ENCODE data around the gene CTLA4.
"Not testable (repeated sequence)": the region's sequence is repeated elsewhere in the genome, so short reads cannot be mapped to it uniquely, and the experiment has no call there.

Gene CTLA4

DNA sequence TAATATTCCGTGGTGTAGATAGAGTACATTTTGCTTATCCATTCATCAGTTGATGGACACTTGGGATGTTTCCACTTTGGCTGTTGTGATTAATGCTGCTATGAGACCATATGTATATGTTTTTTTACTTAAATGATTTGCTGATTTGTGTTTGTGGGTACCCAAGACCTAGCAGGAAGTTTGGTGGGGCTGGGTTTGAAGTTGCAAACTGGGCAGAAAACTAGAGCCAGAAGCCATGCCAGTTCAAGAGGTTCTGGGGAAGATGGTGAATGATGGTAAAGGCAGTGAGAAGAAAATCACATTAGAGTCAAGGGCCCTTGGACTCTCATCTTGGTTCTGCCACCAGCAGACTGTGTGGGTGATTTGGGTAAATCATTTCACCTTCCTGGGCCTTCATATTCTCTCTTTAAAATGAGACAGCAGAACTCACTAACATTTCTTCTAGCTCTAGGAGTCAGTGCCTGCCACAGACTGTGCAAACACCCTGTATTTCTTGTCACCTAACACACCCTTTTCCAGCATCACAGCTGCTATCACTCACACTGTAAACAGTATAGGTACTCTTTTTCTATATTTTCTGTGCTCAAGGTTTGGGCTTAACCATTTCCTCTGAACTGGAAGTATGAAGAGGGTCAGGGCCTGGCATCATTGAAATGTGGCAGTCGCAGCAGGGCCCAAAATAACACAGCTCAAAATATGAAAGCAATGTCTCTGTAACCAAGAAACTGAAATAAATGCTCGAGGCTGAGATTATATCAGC lies 8.4 kb upstream of the CTLA4 start:
- DNase-seq, result no peak

DNA sequence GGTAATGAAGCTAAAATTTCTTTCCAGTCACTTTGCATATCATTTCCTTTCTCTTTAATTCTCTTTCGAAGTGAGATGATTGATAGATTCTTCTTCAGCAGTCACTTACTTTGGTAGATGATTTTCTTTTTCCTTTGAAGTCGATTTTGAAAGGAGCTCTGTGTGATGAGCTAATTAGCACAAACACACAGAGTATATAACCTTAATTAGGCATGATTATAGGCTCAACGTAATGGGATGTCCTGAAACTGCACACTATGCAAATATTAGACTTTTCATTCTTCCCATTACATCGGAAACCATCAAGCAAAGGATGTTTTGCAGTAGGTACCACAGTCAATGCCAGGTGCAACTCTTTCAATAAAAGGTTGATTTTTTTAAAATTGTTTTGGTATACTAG lies 6.4 kb upstream of the CTLA4 start:
- DNase-seq, result no peak

DNA sequence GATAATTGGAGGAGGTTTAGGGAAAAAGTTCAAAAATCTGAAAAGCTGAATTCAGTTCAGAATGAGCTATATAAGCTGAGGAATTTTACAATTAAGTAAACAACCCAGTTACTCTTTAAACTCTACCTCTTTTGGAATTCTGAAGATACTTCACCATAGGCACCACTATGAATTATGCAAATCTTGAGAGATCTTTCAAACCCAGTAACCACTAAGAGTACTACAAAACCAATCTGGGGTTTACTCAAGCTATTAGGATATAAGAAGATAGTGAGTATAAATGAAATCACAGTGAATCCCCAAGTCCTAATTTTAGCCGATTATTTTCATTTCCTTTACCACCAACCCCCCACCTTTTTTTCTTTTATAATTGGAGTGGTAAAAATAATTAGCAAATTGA lies 6.0 kb upstream of the CTLA4 start:
- no peak for DNase-seq

DNA sequence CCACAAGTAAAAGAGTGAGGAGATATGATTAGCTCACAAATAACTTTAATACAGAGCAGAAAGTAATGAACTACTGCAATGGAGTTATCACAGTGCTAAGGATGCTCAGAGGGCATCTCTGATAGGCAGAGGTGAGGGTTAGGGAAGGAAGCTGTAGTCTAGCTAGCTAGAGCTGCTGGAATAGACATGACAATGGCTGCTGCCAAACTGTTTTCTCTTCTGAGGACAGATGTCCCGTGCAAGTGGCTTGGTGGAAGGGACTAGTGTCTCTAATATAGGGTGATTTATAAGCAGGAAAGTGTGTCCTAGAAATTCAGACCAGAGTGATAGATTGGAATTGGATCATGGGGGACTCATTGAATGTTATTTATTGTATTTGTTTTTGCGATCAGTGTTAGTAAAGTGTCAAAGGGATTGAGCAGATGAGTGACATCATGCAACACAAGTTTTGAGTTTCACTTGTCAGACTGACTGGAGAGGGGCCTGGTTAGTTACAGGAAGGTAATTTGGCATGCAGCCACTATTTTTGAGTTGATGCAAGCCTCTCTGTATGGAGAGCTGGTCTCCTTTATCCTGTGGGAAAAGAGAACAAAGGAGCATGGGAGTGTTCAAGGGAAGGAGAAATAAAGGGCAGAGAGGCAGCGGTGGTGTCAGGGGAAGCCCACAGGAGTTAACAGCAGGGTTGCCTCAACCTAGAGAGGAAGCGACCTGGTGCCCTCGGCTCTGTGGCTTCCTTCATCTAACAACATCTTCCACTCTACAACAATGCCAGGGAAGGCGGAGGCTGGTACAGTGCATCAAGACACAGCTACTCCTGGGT lies 1.9 kb downstream of the CTLA4 start:
- no peak for DNase-seq

DNA sequence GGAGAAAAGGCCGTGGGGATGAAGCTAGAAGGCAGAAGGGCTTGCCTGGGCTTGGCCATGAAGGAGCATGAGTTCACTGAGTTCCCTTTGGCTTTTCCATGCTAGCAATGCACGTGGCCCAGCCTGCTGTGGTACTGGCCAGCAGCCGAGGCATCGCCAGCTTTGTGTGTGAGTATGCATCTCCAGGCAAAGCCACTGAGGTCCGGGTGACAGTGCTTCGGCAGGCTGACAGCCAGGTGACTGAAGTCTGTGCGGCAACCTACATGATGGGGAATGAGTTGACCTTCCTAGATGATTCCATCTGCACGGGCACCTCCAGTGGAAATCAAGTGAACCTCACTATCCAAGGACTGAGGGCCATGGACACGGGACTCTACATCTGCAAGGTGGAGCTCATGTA lies 2.9 kb downstream of the CTLA4 start:
- DNase-seq, result no peak

DNA sequence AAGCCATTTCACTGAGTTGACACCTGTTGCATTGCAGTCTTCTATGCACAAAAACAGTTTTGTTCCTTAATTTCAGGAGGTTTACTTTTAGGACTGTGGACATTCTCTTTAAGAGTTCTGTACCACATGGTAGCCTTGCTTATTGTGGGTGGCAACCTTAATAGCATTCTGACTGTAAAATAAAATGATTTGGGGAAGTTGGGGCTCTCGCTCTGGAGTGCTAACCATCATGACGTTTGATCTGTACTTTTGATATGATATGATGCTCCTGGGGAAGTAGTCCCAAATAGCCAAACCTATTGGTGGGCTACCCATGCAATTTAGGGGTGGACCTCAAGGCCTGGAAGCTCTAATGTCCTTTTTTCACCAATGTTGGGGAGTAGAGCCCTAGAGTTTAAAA lies 3.4 kb downstream of the CTLA4 start:
- DNase-seq, result no peak

DNA sequence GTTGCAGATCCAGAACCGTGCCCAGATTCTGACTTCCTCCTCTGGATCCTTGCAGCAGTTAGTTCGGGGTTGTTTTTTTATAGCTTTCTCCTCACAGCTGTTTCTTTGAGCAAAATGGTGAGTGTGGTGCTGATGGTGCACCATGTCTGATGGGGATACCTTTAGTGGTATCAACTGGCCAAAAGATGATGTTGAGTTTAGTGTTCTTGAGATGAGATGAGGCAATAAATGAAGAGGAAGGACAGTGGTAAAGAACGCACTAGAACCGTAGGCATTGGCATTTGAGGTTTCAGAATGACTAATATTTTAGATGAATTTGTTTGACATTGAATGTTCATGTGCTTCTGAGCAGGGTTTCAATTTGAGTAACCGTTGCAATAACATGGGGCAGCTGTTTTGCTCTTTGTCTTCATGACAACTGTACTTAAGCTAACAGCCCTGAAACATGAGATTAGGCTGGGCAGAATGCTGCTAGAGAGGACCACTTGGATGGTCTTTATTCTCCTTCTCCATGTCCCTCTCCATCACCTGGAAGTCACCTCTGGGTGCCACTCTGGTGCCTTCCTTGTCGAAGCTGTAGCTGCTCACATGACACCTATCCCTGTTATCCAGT lies 3.9 kb downstream of the CTLA4 start:
- DNase-seq, result no peak

DNA sequence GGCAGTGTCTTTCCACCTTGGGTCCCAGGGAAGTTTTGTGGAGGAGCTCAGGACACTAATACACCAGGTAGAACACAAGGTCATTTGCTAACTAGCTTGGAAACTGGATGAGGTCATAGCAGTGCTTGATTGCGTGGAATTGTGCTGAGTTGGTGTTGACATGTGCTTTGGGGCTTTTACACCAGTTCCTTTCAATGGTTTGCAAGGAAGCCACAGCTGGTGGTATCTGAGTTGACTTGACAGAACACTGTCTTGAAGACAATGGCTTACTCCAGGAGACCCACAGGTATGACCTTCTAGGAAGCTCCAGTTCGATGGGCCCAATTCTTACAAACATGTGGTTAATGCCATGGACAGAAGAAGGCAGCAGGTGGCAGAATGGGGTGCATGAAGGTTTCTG lies 5.9 kb downstream of the CTLA4 start:
- no peak for DNase-seq

DNA sequence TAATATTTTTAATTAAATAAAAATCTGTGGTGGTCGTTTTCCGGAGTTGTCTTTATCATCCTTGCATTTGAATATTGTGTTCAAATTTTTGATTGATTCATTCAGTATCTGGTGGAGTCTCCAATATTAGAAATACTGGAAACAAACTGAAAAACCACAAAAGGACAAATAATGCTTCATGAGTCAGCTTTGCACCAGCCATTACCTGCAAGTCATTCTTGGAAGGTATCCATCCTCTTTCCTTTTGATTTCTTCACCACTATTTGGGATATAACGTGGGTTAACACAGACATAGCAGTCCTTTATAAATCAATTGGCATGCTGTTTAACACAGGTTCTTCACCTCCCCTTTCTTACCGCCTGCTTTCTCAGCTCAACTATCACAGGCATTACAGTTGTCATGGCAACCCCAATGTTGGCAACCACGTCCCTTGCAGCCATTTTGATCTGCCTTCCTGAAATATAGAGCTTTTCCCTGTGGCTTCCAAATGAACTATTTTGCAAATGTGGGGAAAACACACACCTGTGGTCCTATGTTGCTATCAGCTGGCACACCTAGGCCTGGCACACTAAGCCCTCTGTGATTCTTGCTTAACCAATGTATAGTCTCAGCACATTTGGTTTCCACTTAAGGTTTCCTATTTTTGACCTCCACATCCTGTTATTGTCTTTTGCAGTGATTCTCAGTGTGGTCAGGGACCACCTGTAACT lies 6.5 kb downstream of the CTLA4 start:
- no peak for DNase-seq

DNA sequence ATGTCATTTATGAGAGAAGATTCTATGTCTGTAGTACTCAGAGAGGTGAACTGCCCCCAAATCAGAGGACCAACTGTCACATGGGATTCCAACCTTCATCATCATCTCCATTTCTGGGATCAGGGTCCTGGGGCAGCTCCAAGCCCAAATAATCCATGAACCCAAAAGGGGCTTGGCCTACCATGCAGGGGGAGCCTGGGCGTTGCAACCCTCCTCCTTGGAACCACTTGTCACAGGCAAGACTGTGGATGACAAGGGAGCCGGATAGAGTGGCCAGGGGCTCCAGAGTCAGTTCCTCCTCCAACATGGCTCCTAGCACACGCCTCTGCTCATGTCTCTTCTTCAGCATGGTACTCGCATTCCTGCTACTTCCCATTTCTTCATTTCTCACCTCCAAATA lies 7.9 kb downstream of the CTLA4 start:
- no peak for DNase-seq

DNA sequence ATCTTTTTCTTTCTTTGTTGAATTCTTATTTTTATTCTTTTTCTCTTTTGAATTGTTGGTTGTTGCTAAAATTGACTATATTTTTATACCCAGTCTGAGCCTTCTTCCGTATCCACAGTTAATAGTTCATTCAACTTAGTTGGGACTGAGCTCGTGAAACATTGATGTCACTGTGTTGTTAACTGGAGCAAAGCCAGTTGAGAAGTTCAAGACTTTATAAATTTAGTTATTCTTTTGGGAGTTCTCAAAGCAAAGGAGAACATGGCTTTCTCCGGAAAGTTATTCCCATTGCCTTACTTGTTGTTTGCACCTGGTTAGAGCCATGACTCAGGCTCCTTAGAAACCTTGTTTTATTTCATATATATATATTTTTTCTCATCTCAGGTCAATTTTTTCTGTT lies 8.8 kb downstream of the CTLA4 start:
- DNase-seq, result no peak

DNA sequence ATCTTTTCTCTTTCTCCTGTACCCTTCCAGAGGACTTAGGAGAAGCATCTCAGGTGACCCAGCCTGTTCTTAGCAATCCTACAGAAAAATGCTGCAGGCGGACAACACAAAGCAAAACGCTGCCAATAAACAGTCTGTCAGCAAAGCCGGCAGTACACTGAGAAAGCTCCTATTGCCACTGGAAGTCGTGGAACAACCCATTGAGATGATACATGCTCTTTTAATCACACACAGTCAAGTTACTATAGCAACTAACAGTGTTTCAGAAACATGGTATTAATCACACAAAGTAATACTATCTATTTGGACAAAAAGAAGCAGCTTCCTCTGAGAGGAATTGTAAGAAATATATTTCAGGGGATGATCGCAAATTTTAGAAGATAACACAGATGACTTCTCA lies 10.5 kb downstream of the CTLA4 start:
- no peak for DNase-seq

DNA sequence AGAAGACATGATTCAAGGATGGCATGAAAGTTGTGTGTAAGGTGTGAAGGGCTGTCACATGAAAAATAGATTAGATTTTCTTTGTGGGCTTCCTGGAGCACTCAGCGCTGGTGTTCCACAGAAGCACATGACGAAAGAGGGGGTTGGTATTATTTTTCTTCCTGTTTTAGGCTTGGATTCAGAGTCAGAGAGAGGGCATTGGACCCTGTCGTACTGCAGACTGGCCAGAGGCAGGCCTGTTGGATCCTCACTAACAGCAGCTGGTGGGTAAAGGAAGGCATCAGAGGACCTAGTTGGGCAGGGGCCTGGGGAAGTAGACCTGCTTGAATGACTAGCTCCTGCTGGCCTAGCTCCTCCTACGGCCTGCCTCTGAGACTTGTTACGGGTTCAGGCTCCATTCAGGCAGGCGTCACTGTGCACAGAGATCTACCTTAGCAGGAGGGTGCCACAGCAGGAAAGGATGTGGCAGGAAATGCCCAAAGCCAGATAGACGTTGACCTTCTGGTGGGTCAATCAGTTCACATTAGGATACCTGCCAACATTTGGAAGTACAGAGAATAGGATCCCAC lies 13.1 kb downstream of the CTLA4 start:
- no peak for DNase-seq

DNA sequence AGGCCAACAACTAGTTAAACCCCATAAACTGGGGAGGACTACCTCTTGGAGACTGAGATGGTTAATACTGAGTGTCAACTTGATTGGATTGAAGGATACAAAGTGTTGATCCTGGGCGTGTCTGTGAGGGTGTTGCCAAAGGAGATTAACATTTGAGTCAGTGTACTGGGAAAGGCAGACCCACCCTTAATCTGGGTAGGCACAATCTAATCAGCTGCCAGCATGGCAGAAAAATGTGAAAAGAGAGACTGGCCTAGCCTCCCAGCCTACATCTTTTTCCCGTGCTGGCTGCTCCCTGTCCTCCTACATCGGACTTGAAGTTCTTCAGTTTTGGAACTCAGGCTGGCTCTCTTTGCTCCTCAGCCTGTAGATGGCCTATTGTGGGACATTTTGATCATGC lies 13.6 kb downstream of the CTLA4 start:
- not testable (repeated sequence) for DNase-seq

DNA sequence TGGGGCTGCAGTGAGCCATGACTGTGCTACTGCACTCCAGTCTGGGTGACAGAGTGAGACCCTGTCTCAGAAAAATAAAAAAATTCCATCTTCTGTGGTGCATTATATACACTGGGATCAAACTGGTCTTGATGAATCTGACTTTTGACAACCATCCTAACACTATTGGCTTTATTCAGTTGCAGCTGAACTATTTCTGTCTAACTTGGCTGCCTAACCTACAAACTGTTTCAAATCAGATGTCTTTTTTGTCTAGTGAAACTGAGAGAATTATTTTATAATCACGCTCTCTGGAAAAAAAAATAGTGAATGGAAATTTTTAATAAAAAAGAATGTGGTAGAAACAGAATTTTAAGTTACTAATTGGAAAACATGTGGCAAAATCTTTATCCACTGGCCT lies 15.0 kb downstream of the CTLA4 start:
- DNase-seq, result no peak

DNA sequence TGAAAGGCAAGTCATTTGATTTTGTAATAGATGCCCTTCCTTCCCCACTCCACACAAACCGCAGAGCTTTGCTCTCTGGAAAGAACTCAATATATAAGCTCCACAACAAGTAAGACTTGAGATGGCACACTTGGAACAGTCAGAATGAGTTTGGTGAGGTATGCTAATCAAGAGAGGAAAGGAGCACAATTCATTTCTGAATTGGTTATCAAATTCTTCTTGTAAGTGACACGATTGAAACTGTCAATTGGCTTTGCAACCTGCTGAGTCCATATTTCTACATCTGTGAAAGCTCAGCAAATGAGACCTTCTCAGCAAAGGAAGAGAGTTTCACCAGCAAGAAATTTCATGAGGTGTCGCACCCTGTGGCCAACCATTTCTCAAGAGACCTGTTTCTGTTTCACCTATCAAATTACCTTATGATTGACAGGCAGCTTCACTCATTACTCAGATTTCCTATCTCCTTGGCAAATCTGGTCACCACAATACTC lies 19.1 kb downstream of the CTLA4 start:
- no peak for DNase-seq

DNA sequence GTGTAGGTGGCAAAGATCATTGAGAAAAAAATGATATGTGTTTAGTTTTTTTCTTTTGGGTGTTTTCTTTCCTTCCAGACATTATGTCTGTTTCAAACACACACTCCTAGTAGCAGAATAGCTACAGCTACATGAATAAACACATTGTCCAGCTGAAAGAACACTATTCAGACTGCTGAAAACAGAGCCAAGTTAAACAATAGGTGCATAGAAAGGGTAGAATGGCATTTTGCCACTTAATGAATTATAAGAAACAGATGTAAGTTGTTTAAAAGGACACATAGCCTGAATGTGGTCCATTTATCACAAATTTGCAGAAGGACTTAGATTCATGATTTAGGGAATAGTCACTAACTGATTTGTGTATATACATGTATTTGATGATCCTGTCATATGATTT lies 20.1 kb downstream of the CTLA4 start:
- DNase-seq, result no peak

DNA sequence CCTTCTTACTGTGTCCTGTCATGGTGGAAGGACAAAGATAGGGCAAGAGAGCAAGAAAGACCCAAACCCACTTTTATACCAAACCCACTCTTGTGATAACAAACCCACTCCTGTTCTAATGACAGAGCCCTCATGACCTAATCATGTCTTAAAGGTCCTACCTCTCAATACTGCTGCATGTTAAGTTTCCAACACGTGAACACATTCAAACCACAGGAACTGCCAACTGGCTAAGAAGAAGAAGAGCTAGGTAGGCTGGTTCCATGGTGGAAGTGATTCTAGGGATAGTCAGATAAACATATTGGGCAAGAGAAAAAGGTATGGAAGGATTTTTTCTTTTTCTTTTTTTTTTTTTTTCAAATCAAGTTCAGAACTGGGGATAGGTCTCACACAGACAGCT lies 22.0 kb downstream of the CTLA4 start:
- no peak for DNase-seq

DNA sequence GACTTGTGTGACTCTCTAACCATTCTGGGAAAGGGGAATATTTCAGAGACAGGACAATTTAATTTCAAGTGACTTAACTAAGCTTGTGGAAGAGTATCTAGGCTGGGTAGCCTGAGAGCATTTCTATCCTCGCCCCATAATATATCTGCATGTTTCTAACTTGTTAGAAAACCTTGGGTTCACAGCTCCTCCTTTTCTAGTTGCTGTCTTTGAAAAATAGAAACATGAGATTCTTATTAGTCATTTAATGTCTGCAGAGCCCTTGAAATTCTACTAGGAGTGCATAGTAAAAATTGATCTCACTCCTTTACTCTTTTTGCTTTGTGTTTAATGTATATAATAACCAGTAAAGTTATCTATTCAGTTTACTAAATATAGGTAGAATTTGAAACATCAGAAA lies 22.4 kb downstream of the CTLA4 start:
- no peak for DNase-seq

DNA sequence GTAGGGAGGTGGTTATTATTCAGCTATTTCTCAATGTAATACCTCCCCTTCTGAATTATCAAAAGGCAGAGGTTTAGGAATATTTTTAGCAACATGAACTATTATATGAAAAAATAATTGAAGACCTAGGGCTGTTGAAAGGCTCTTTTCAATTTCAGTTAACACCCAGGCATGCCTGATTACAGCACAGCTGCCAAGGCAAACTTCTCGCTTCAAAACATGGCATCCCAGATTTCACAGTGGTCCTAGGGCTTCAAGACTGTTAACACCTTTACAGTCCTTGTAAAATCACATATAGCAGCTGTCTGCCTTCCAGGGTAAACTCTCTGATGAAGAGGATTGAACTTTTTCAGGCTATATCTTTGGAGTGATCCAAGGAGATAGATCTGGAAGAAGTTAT lies 23.2 kb downstream of the CTLA4 start:
- DNase-seq, result no peak

DNA sequence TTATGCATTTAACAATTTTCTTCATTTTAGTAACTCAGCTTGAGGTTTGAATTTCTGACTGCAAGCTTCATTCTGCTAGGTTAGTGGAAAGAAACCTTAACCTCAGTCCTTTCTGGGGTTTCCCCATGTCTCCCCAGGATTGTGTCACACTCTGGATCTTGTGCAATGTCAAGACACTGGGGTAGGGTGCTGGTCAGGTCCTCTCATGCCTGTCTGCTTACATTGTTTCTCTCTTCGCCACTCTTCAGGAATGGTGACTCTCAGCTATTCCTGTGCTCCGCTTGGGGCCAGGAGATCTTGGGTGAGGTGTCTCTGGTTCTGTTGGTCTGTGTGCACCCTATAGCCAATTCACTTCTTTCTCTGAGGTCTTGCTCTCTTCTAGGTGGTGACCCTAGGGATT lies 23.9 kb downstream of the CTLA4 start:
- no peak for DNase-seq

DNA sequence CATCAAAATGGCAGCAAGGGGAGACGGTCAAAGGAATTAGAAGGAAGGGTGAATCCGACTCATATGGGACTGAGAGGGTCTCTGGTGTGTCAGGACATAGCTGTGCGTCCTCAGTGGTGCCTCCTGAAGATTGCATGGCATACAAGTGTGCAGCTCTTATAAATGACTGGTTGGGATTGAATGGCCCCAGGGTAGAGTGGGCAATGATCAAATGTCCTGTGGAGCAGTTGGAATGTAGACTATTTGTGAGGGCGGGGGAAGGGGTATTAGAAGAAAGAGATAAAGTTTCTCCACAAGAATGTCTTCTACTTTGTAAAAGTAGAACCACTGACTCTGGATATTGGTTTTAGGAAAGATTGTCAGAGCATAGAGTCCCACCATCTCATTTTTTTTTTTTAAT lies 24.6 kb downstream of the CTLA4 start:
- DNase-seq, result no peak

DNA sequence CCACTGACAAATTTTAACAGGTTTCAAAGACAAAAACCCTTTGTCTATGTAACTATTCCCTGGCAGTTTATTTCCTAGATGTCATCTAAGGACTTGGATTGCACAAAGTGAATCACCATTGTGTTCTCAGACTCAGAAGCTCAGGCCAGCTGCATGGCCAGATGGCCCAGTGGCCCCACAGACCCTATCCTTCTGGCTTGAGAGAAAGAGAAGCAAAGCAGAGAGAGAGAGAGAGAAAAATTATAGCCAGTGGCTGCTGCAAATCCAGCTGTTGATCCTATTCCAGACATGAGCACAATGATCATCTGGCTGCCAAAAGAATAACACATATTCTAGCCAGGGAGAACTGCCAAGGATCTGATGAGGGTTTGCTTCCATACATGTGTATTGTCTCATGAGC lies 25.8 kb downstream of the CTLA4 start:
- DNase-seq, result no peak

All from NCI-H1694 treated with DMSO at 0.1 percent for 48 hours (cell line).